Measurements from ENCODE around the gene PROK1. TPM values are rescaled to one million over a fixed set of nuclear protein-coding genes. Genes with fewer than 3 reads are reported as not detected.

Gene PROK1
- total RNA-seq, 1 experiment from 2014 or later: 0.22 TPM

- no peak overlapping the region for H3K9ac ChIP-seq (ENCODE audit: low read length)
- TF ChIP-seq CEBPB (IDR thresholded peaks at IDR 0.05; ENCODE audit: low read depth): no peak
- TF ChIP-seq SRF (IDR thresholded peaks at IDR 0.05; ENCODE audit: low read depth): no peak
- TF ChIP-seq ZBTB33 (IDR thresholded peaks at IDR 0.05; ENCODE audit: extremely low read depth, insufficient replicate concordance, low read length): no peak
- no peak for TF ChIP-seq MAX (IDR thresholded peaks at IDR 0.05)
- H3K4me2 ChIP-seq (ENCODE audit: low read length): no peak overlapping the region
- POLR2A ChIA-PET: no interaction called here
- no peak overlapping the region for H2AFZ ChIP-seq (ENCODE audit: low read depth, low read length, poor library complexity, severe bottlenecking)
- H3K36me3 ChIP-seq (ENCODE audit: control insufficient read depth in 1 of 2, insufficient read depth in 2 of 2, low read length in 2 of 2): no peaks in the 10 kb centered on the region
- CTCF ChIA-PET: no interaction called here
- no peak overlapping the region for H3K27ac ChIP-seq (ENCODE audit: low read depth, low read length)
- no peaks in the 10 kb centered on the region for H3K27me3 ChIP-seq (ENCODE audit: insufficient read depth, low read length)
- peaks cover 0 to 7% of the 10 kb centered on the region in 2 experiments; a peak in 1 of 4 replicates for H3K4me1 ChIP-seq (ENCODE audit: control insufficient read depth in 1 of 2, insufficient read depth in 2 of 2, low read length in 2 of 2)
- no peak for DNase-seq (ENCODE audit: low read depth, low spot score)
- H4K20me1 ChIP-seq (ENCODE audit: insufficient read depth): no peaks in the 10 kb centered on the region
- ATAC-seq: no peak
- no TSS peak for BruUV-seq (replicated peaks)
- H3K79me2 ChIP-seq (ENCODE audit: insufficient read depth, low read length): no peaks in the 10 kb centered on the region
- H3K9me2 ChIP-seq (ENCODE audit: insufficient read depth): no peaks in the 10 kb centered on the region
- H3K9me3 ChIP-seq (ENCODE audit: control insufficient read depth in 1 of 2, insufficient read depth in 1 of 2, low read depth in 1 of 2, low read length in 2 of 2): no peaks in the 10 kb centered on the region
- RAD21 ChIA-PET (ENCODE audit: low non-redundant PET in 1 of 2, low total read pairs in 2 of 2, uncharacterized antibody in 2 of 2, unreplicated experiment in 2 of 2): no interaction called here
- no peak overlapping the region for H3K4me3 ChIP-seq (replicated peaks in 1 of 2; ENCODE audit: low read depth in 1 of 2, low read length in 2 of 2)
- intact Hi-C loops (cut with micrococcal nuclease): no loop called here
These were observed 26.0 kb upstream of the PROK1 start for GRCh38 chr1:110424699-110425611.

- H3K4me2 ChIP-seq (ENCODE audit: low read length): no peak overlapping the region
- ChIA-PET RAD21 (ENCODE audit: low non-redundant PET in 1 of 2, low total read pairs in 2 of 2, uncharacterized antibody in 2 of 2, unreplicated experiment in 2 of 2) (no interaction called here), POLR2A (no interaction called here), CTCF (no interaction called here)
- no peaks in the 10 kb centered on the region for H3K9me3 ChIP-seq (ENCODE audit: control insufficient read depth in 1 of 2, insufficient read depth in 1 of 2, low read depth in 1 of 2, low read length in 2 of 2)
- no peaks in the 10 kb centered on the region for H4K20me1 ChIP-seq (ENCODE audit: insufficient read depth)
- BruUV-seq (replicated peaks): no TSS peak
- no peak overlapping the region for H3K27ac ChIP-seq (ENCODE audit: low read depth, low read length)
- no peaks in the 10 kb centered on the region for H3K36me3 ChIP-seq (ENCODE audit: control insufficient read depth in 1 of 2, insufficient read depth in 2 of 2, low read length in 2 of 2)
- no peaks in the 10 kb centered on the region for H3K79me2 ChIP-seq (ENCODE audit: insufficient read depth, low read length)
- ATAC-seq (no peak), DNase-seq (ENCODE audit: low read depth, low spot score) (no peak)
- 0 out of 2 replicates have a peak, but pooled peaks cover 2% of the 10 kb centered on the region for H3K27me3 ChIP-seq (ENCODE audit: insufficient read depth, low read length)
- H3K9me2 ChIP-seq (ENCODE audit: insufficient read depth): no peaks in the 10 kb centered on the region
- intact Hi-C loops (cut with micrococcal nuclease): no loop called here
- no peak overlapping the region for H2AFZ ChIP-seq (ENCODE audit: low read depth, low read length, poor library complexity, severe bottlenecking)
- no peak overlapping the region for H3K4me3 ChIP-seq (replicated peaks in 1 of 2; ENCODE audit: low read depth in 1 of 2, low read length in 2 of 2)
- H3K9ac ChIP-seq (ENCODE audit: low read length): no peak overlapping the region
- peaks cover 0 to 7% of the 10 kb centered on the region in 2 experiments; a peak in 1 of 4 replicates for H3K4me1 ChIP-seq (ENCODE audit: control insufficient read depth in 1 of 2, insufficient read depth in 2 of 2, low read length in 2 of 2)
- TF ChIP-seq SP1 (IDR thresholded peaks at IDR 0.05; ENCODE audit: low read depth): no peak
- TF ChIP-seq SRF (IDR thresholded peaks at IDR 0.05; ENCODE audit: low read depth): no peak
- no peak for TF ChIP-seq POLR2A (IDR thresholded peaks at IDR 0.05; ENCODE audit: borderline replicate concordance, extremely low read depth, insufficient read depth, insufficient read length)
- TF ChIP-seq EZH2phosphoT487 (IDR thresholded peaks at IDR 0.05; ENCODE audit: borderline replicate concordance): no peak
- TF ChIP-seq ELF1 (IDR thresholded peaks at IDR 0.05; ENCODE audit: borderline replicate concordance, low read depth): no peak
- TF ChIP-seq EGR1 (IDR thresholded peaks at IDR 0.05; ENCODE audit: low read depth): no peak
- no peak for TF ChIP-seq FOSL1 (IDR thresholded peaks at IDR 0.05; ENCODE audit: low read depth)
- no peak for TF ChIP-seq ZFX (IDR thresholded peaks at IDR 0.05)
- TF ChIP-seq ZNF274 (IDR thresholded peaks at IDR 0.05; ENCODE audit: low read depth, low read length): no peak
- TF ChIP-seq POLR2AphosphoS5 (IDR thresholded peaks at IDR 0.05; ENCODE audit: low read depth, low read length): no peak
- TF ChIP-seq MAX (IDR thresholded peaks at IDR 0.05): no peak
- TF ChIP-seq TCF7L2 (IDR thresholded peaks at IDR 0.05; ENCODE audit: borderline replicate concordance, extremely low read depth, insufficient read depth, insufficient read length): no peak
- TF ChIP-seq CEBPB (IDR thresholded peaks at IDR 0.05; ENCODE audit: low read depth): no peak
- TF ChIP-seq CBX3 (IDR thresholded peaks at IDR 0.05; ENCODE audit: low read depth): no peak
- no peak for TF ChIP-seq JUND (IDR thresholded peaks at IDR 0.05)
These were observed 25.3 kb upstream of the PROK1 start for GRCh38 chr1:110425612-110426152.

Data from HCT116 (cell line).